HK-2 (cell line): Measurements from ENCODE around the gene TBXAS1.
A peak's percentile ranks its signal among the peaks of the same experiment; 100 is the strongest.

Experiments
- DNase-seq: peaks from one replicate; pipeline ENCODE4 v3.0.0-alpha.2; 2018; ENCODE audit not compliant: unreplicated experiment

TBXAS1 gene

GRCh38 chr7:139829025-139829774, at the start of gene TBXAS1:
Gene TBXAS1, plus strand, starts transcription at chr7:139829264. Its CDS starts 127 bp downstream, at chr7:139829391.
- peak; percentile 65 for DNase-seq

- DNase-seq, result no peak
Observed at GRCh38 chr7:139782932-139783331, 46.1 kb upstream of the TBXAS1 start.

GRCh38 chr7:139783647-139784385, 45.2 kb upstream of the TBXAS1 start:
- DNase-seq, result no peak

- no peak for DNase-seq
Observed at GRCh38 chr7:139784648-139785047, 44.4 kb upstream of the TBXAS1 start.

GRCh38 chr7:139791316-139791715, 37.7 kb upstream of the TBXAS1 start:
- no peak for DNase-seq

GRCh38 chr7:139797607-139798006, 31.5 kb upstream of the TBXAS1 start:
- no peak for DNase-seq

- DNase-seq, result no peak
Observed at GRCh38 chr7:139798221-139798620, 30.8 kb upstream of the TBXAS1 start.

- no peak for DNase-seq
Observed at GRCh38 chr7:139798892-139799291, 30.2 kb upstream of the TBXAS1 start.

- no peak for DNase-seq
Observed at GRCh38 chr7:139799586-139799985, 29.5 kb upstream of the TBXAS1 start.

GRCh38 chr7:139804571-139804970, 24.5 kb upstream of the TBXAS1 start:
- no peak for DNase-seq

- DNase-seq, result no peak
Observed at GRCh38 chr7:139807009-139807408, 22.1 kb upstream of the TBXAS1 start.

- DNase-seq, result no peak
Observed at GRCh38 chr7:139808427-139808826, 20.6 kb upstream of the TBXAS1 start.

GRCh38 chr7:139808846-139809442, 20.1 kb upstream of the TBXAS1 start:
- no peak for DNase-seq

- no peak for DNase-seq
Observed at GRCh38 chr7:139811066-139811465, 18.0 kb upstream of the TBXAS1 start.

- no peak for DNase-seq
Observed at GRCh38 chr7:139813151-139813550, 15.9 kb upstream of the TBXAS1 start.

GRCh38 chr7:139813689-139814088, 15.4 kb upstream of the TBXAS1 start:
- DNase-seq, result no peak

- no peak for DNase-seq
Observed at GRCh38 chr7:139817249-139817648, 11.8 kb upstream of the TBXAS1 start.

- DNase-seq, result no peak
Observed at GRCh38 chr7:139820089-139820488, 9.0 kb upstream of the TBXAS1 start.

- no peak for DNase-seq
Observed at GRCh38 chr7:139821349-139822105, 7.5 kb upstream of the TBXAS1 start.

GRCh38 chr7:139822855-139823254, 6.2 kb upstream of the TBXAS1 start:
- DNase-seq, result no peak

- no peak for DNase-seq
Observed at GRCh38 chr7:139823959-139824521, 5.0 kb upstream of the TBXAS1 start.
